HEK293 (cell line): ENCODE data around the gene AKT1.

Source experiments
- CTCF ChIA-PET: fragments of 350-600 bp; formaldehyde crosslinking; extraction: SDS; loops from one replicate; lab custom pipeline; 2021; ENCODE audit warnings: antibody characterized with exemption; lab: Yijun Ruan, JAX
- POLR2A ChIA-PET: fragments of 300-600 bp; formaldehyde crosslinking; extraction: SDS; loops from one replicate; lab custom pipeline; 2020; ENCODE audit warnings: antibody characterized with exemption, inconsistent platforms; lab: Yijun Ruan, JAX
- H3K27ac ChIP-seq: fragments of 200-500 bp; sonication (Bioruptor generic); 2 replicates; pipeline ENCODE4 v1.5.1; 2014; ENCODE audit warnings: low read depth, low read length, control low read depth, inconsistent platforms; ENCODE audit errors: extremely low read depth
- H3K36me3 ChIP-seq, 2 experiments: fragments of 200-500 bp in 1 of 2; sonication (Bioruptor generic) in 1 of 2; 1 replicate in 1 of 2; 2 replicates in 1 of 2; pipeline ENCODE4 v1.5.1; 2014 to 2017; ENCODE audit warnings: inconsistent platforms in 2 of 2, low read length in 2 of 2; ENCODE audit not compliant: control insufficient read depth in 2 of 2, insufficient read depth in 1 of 2
- H3K4me1 ChIP-seq: fragments of 200-500 bp; sonication (Bioruptor generic); 2 replicates; pipeline ENCODE4 v1.5.1; 2014; ENCODE audit warnings: mild to moderate bottlenecking, low read length, inconsistent platforms; ENCODE audit not compliant: control insufficient read depth, insufficient read depth
- H3K4me3 ChIP-seq: 2 replicates; pipeline ENCODE4 v1.5.1; 2011; ENCODE audit warnings: low read depth, mild to moderate bottlenecking, control low read depth, low read length, moderate library complexity
- H3K9me3 ChIP-seq: fragments of 200-500 bp; sonication (Bioruptor generic); 2 replicates; pipeline ENCODE4 v1.5.1; 2014; ENCODE audit warnings: low read depth, low read length, inconsistent platforms; ENCODE audit not compliant: control insufficient read depth, insufficient read depth
- BCL11A ChIP-seq: fragments of 450-650 bp; formaldehyde crosslinking; IDR thresholded peaks from 2 replicates; pipeline ENCODE4 v1.5.1; 2016; ENCODE audit warnings: low read depth, missing biosample characterization, missing genetic modification characterization
- FEZF1 ChIP-seq: fragments of 450-650 bp; formaldehyde crosslinking; IDR thresholded peaks from 2 replicates; pipeline ENCODE4 v1.5.1; 2016; ENCODE audit warnings: missing biosample characterization, missing genetic modification characterization
- HIC1 ChIP-seq: fragments of 450-650 bp; formaldehyde crosslinking; IDR thresholded peaks from 2 replicates; pipeline ENCODE4 v1.5.1; 2016; ENCODE audit warnings: missing biosample characterization, missing genetic modification characterization
- HOXA7 ChIP-seq: sonication (generic); formaldehyde crosslinking; IDR thresholded peaks from 2 replicates; pipeline ENCODE4 v1.8.1; 2022; ENCODE audit warnings: missing genetic modification reagents, borderline replicate concordance
- KLF7 ChIP-seq: fragments of 450-650 bp; formaldehyde crosslinking; IDR thresholded peaks from 2 replicates; pipeline ENCODE4 v1.5.1; 2016; ENCODE audit warnings: missing biosample characterization, missing genetic modification characterization, borderline replicate concordance
- MZF1 ChIP-seq: fragments of 450-650 bp; formaldehyde crosslinking; IDR thresholded peaks from 2 replicates; pipeline ENCODE4 v1.5.1; 2017; ENCODE audit warnings: missing biosample characterization, missing genetic modification characterization, borderline replicate concordance
- OVOL3 ChIP-seq: fragments of 450-650 bp; formaldehyde crosslinking; IDR thresholded peaks from 2 replicates; pipeline ENCODE4 v1.5.1; 2016; ENCODE audit warnings: missing biosample characterization, missing genetic modification characterization
- TSHZ1 ChIP-seq: fragments of 450-650 bp; formaldehyde crosslinking; IDR thresholded peaks from 2 replicates; pipeline ENCODE4 v1.5.1; 2016; ENCODE audit warnings: missing biosample characterization, missing genetic modification characterization, borderline replicate concordance
- YY2 ChIP-seq: fragments of 450-650 bp; formaldehyde crosslinking; IDR thresholded peaks from 2 replicates; pipeline ENCODE4 v1.5.1; 2016; ENCODE audit warnings: missing biosample characterization, missing genetic modification characterization
- ZFHX2 ChIP-seq: fragments of 450-650 bp; formaldehyde crosslinking; conservative IDR thresholded peaks from 2 replicates; pipeline ENCODE4 v1.5.1; 2016; ENCODE audit warnings: missing biosample characterization, missing genetic modification characterization
- ZFP41 ChIP-seq: fragments of 450-650 bp; formaldehyde crosslinking; IDR thresholded peaks from 2 replicates; pipeline ENCODE4 v1.5.1; 2016; ENCODE audit warnings: missing biosample characterization, missing genetic modification characterization, borderline replicate concordance
- ZIC2 ChIP-seq: fragments of 450-650 bp; formaldehyde crosslinking; IDR thresholded peaks from 2 replicates; pipeline ENCODE4 v1.5.1; 2016; ENCODE audit warnings: missing biosample characterization, missing genetic modification characterization
- ZNF350 ChIP-seq: fragments of 450-650 bp; formaldehyde crosslinking; IDR thresholded peaks from 2 replicates; pipeline ENCODE4 v1.5.0; 2017; ENCODE audit warnings: missing biosample characterization, mild to moderate bottlenecking, missing genetic modification characterization
- ZNF555 ChIP-seq: fragments of 450-650 bp; formaldehyde crosslinking; conservative IDR thresholded peaks from 2 replicates; pipeline ENCODE4 v1.5.1; 2017; ENCODE audit warnings: missing biosample characterization, mild to moderate bottlenecking, missing genetic modification characterization, inconsistent platforms
- ZNF654 ChIP-seq: fragments of 450-650 bp; formaldehyde crosslinking; IDR thresholded peaks from 2 replicates; pipeline ENCODE4 v1.5.1; 2016; ENCODE audit warnings: low read depth, missing biosample characterization, missing genetic modification characterization
- ZNF670 ChIP-seq: fragments of 450-650 bp; formaldehyde crosslinking; IDR thresholded peaks from 2 replicates; pipeline ENCODE4 v1.5.1; 2016; ENCODE audit warnings: missing biosample characterization, missing genetic modification characterization, low read depth
- ZNF701 ChIP-seq: fragments of 450-650 bp; formaldehyde crosslinking; IDR thresholded peaks from 2 replicates; pipeline ENCODE4 v1.5.1; 2016; ENCODE audit warnings: missing biosample characterization, missing genetic modification characterization
- TF ChIP-seq, protein P1 (sequence below): fragments of 450-650 bp; formaldehyde crosslinking; IDR thresholded peaks from 2 replicates; pipeline ENCODE4 v1.5.1; 2016; ENCODE audit warnings: missing biosample characterization, missing genetic modification characterization
- TF ChIP-seq, protein P2 (sequence below): fragments of 450-650 bp; formaldehyde crosslinking; IDR thresholded peaks from 2 replicates; pipeline ENCODE4 v1.5.1; 2016; ENCODE audit warnings: missing biosample characterization, missing genetic modification characterization
- TF ChIP-seq, protein P3 (sequence below): fragments of 450-650 bp; formaldehyde crosslinking; IDR thresholded peaks from 2 replicates; pipeline ENCODE4 v1.5.1; 2016; ENCODE audit warnings: missing biosample characterization, missing genetic modification characterization
- TF ChIP-seq, protein P4 (sequence below): fragments of 450-650 bp; formaldehyde crosslinking; IDR thresholded peaks from 2 replicates; pipeline ENCODE4 v1.5.1; 2016; ENCODE audit warnings: missing biosample characterization, missing genetic modification characterization

AKT1 gene

GRCh38 chr14:104769324-104770071 is 26.1 kb downstream of the AKT1 start:
- CTCF ChIA-PET = interaction anchor here (0.9 to 3.7 kb wide), 12 partner anchors 10 to 138 kb away, joined by 3 to 57 read pairs (median 5); no protein-coding TSS in a partner anchor
- TF ChIP-seq ZNF555 (tag by site-specific recombination) = no peak
- no peak for TF ChIP-seq ZNF350 (tag by site-specific recombination)
- TF ChIP-seq ZNF701 (tag by site-specific recombination) = no peak
- TF ChIP-seq ZIC2 (tag by site-specific recombination) = peak; percentile 31
- TF ChIP-seq, protein P1, sequence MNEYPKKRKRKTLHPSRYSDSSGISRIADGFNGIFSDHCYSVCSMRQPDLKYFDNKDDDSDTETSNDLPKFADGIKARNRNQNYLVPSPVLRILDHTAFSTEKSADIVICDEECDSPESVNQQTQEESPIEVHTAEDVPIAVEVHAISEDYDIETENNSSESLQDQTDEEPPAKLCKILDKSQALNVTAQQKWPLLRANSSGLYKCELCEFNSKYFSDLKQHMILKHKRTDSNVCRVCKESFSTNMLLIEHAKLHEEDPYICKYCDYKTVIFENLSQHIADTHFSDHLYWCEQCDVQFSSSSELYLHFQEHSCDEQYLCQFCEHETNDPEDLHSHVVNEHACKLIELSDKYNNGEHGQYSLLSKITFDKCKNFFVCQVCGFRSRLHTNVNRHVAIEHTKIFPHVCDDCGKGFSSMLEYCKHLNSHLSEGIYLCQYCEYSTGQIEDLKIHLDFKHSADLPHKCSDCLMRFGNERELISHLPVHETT (tag by site-specific recombination) = no peak
- no peak for TF ChIP-seq ZNF654 (tag by site-specific recombination)
- TF ChIP-seq KLF7 = no peak
- no peak for TF ChIP-seq FEZF1 (tag by site-specific recombination)
- TF ChIP-seq ZFP41 (tag by site-specific recombination) = no peak
- no peak for TF ChIP-seq HIC1 (tag by site-specific recombination)
- TF ChIP-seq ZNF670 (tag by site-specific recombination) = no peak
- TF ChIP-seq ZFHX2 (tag by site-specific recombination) = 0 out of 2 replicates have a peak, but pooled peaks have one; percentile 2
- no peak for TF ChIP-seq OVOL3 (tag by site-specific recombination)
- TF ChIP-seq TSHZ1 = 0 out of 2 replicates have a peak, but pooled peaks have one; percentile 25
- TF ChIP-seq BCL11A (tag by site-specific recombination) = 0 out of 2 replicates have a peak, but pooled peaks have one; percentile 12
- no peak for TF ChIP-seq HOXA7 (CRISPR knock-in tag)
- no peak for TF ChIP-seq YY2 (tag by site-specific recombination)
- TF ChIP-seq MZF1 (tag by site-specific recombination) = no peak
- TF ChIP-seq, protein P2, sequence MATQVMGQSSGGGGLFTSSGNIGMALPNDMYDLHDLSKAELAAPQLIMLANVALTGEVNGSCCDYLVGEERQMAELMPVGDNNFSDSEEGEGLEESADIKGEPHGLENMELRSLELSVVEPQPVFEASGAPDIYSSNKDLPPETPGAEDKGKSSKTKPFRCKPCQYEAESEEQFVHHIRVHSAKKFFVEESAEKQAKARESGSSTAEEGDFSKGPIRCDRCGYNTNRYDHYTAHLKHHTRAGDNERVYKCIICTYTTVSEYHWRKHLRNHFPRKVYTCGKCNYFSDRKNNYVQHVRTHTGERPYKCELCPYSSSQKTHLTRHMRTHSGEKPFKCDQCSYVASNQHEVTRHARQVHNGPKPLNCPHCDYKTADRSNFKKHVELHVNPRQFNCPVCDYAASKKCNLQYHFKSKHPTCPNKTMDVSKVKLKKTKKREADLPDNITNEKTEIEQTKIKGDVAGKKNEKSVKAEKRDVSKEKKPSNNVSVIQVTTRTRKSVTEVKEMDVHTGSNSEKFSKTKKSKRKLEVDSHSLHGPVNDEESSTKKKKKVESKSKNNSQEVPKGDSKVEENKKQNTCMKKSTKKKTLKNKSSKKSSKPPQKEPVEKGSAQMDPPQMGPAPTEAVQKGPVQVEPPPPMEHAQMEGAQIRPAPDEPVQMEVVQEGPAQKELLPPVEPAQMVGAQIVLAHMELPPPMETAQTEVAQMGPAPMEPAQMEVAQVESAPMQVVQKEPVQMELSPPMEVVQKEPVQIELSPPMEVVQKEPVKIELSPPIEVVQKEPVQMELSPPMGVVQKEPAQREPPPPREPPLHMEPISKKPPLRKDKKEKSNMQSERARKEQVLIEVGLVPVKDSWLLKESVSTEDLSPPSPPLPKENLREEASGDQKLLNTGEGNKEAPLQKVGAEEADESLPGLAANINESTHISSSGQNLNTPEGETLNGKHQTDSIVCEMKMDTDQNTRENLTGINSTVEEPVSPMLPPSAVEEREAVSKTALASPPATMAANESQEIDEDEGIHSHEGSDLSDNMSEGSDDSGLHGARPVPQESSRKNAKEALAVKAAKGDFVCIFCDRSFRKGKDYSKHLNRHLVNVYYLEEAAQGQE (tag by site-specific recombination) = 0 out of 2 replicates have a peak, but pooled peaks have one; percentile 10
- TF ChIP-seq, protein P3, sequence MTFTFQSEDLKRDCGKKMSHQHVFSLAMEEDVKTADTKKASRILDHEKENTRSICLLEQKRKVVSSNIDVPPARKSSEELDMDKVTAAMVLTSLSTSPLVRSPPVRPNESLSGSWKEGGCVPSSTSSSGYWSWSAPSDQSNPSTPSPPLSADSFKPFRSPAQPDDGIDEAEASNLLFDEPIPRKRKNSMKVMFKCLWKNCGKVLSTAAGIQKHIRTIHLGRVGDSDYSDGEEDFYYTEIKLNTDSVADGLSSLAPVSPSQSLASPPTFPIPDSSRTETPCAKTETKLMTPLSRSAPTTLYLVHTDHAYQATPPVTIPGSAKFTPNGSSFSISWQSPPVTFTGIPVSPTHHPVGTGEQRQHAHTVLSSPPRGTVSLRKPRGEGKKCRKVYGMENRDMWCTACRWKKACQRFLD (tag by site-specific recombination) = no peak
- TF ChIP-seq, protein P4, sequence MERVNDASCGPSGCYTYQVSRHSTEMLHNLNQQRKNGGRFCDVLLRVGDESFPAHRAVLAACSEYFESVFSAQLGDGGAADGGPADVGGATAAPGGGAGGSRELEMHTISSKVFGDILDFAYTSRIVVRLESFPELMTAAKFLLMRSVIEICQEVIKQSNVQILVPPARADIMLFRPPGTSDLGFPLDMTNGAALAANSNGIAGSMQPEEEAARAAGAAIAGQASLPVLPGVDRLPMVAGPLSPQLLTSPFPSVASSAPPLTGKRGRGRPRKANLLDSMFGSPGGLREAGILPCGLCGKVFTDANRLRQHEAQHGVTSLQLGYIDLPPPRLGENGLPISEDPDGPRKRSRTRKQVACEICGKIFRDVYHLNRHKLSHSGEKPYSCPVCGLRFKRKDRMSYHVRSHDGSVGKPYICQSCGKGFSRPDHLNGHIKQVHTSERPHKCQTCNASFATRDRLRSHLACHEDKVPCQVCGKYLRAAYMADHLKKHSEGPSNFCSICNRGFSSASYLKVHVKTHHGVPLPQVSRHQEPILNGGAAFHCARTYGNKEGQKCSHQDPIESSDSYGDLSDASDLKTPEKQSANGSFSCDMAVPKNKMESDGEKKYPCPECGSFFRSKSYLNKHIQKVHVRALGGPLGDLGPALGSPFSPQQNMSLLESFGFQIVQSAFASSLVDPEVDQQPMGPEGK (tag by site-specific recombination) = peak; percentile 68
- TF ChIP-seq, all 188 proteins: peak for 6
- no peak overlapping the region for H3K27ac ChIP-seq
- H3K4me1 ChIP-seq = peaks cover 4% of the 10 kb centered on the region; the same call in 1 of the 2 replicates
- POLR2A ChIA-PET = interaction anchor here (1.3 to 1.7 kb wide), 5 partner anchors 17 to 56 kb away, joined by 3 to 14 read pairs (median 7); partner anchors contain the start of gene SIVA1
- no peaks in the 10 kb centered on the region for H3K9me3 ChIP-seq
- peaks cover 0 to 49% of the 10 kb centered on the region in 2 experiments; a peak in 2 of 3 replicates for H3K36me3 ChIP-seq
- H3K4me3 ChIP-seq = no peak overlapping the region
